ENCODE data around the gene CTNNAL1. TPM values are rescaled to one million over a fixed set of nuclear protein-coding genes. Genes with fewer than 3 reads are reported as not detected.

CTNNAL1 gene
- total RNA-seq, 1 experiment from 2014 or later, result 85.6 TPM

DNA sequence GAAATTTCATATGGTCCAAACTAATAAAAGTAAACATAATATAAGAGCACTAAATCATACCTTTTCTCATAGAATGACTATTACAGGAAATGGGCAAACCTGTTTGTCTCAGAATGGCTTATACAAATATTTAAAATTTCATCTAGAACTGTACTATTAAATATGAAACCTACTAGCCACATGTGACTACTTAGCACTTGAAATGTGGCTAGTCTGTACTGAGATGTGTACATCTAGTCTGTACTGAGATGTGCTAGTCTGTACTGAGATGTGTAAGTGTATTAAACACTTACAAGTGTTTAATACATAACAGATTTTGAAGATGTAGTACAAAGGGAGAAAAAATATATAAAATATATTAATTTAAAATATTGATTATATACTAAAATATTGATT, 56.7 kb downstream of the CTNNAL1 start:
- no peak for DNase-seq (ENCODE audit: unreplicated experiment)
- TF ChIP-seq, protein P1, sequence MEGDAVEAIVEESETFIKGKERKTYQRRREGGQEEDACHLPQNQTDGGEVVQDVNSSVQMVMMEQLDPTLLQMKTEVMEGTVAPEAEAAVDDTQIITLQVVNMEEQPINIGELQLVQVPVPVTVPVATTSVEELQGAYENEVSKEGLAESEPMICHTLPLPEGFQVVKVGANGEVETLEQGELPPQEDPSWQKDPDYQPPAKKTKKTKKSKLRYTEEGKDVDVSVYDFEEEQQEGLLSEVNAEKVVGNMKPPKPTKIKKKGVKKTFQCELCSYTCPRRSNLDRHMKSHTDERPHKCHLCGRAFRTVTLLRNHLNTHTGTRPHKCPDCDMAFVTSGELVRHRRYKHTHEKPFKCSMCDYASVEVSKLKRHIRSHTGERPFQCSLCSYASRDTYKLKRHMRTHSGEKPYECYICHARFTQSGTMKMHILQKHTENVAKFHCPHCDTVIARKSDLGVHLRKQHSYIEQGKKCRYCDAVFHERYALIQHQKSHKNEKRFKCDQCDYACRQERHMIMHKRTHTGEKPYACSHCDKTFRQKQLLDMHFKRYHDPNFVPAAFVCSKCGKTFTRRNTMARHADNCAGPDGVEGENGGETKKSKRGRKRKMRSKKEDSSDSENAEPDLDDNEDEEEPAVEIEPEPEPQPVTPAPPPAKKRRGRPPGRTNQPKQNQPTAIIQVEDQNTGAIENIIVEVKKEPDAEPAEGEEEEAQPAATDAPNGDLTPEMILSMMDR (IDR thresholded peaks at IDR 0.05; ENCODE audit: unreplicated experiment), result no peak
- no TSS peak for BruUV-seq (replicated peaks)

DNA sequence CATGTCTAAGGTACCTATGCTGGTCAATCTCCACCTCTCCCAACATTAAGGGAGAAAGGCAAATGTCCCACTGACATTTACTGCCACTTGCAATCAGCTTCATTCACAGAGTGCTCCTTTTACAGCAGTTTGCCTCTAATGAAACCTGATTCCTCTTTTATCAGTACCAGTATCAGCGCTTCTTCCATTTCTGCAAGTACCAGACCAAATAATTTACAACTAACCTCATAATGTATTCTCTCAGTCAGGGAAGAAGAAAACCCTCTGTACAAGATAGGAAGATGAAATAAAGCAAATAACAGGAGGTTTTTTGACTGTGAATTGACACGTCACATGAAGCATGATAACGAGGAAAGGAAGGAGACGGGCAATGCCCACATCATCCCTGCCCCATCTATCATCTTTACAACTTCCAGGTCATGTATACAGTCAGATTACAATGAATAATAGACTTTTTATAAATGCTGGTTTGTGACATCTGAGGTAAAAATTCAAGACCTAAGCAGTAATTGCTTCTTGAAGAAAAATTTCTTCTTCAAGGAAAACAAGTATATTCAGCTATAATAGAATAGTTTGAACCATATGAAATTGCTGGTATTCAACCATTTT, 57.2 kb downstream of the CTNNAL1 start:
- CTCF ChIA-PET, result interaction anchor here (0.7 kb wide), 1 partner anchor 22 kb away, joined by 3 read pairs; no protein-coding TSS in a partner anchor
- no peak for DNase-seq (ENCODE audit: unreplicated experiment)
- no peak overlapping the region for H3K27ac Mint-ChIP-seq (ENCODE audit: low read depth, unreplicated experiment)
- TF ChIP-seq, protein P1 (IDR thresholded peaks at IDR 0.05; ENCODE audit: unreplicated experiment), result no peak
- H3K27me3 Mint-ChIP-seq (ENCODE audit: insufficient read depth, unreplicated experiment), result no peaks in the 10 kb centered on the region
- peaks cover 16% of the 10 kb centered on the region for H3K36me3 Mint-ChIP-seq (ENCODE audit: insufficient read depth, unreplicated experiment)
- POLR2A ChIA-PET, result no interaction called here
- H3K4me3 Mint-ChIP-seq (ENCODE audit: unreplicated experiment), result no peak overlapping the region
- no peaks in the 10 kb centered on the region for H3K4me1 Mint-ChIP-seq (ENCODE audit: insufficient read depth, unreplicated experiment)
- H3K9me3 Mint-ChIP-seq (ENCODE audit: unreplicated experiment), result no peaks in the 10 kb centered on the region
- intact Hi-C loops (cut with micrococcal nuclease), result no loop called here
- BruUV-seq (replicated peaks), result no TSS peak

More for the DNA sequence above, 56.7 kb downstream of the CTNNAL1 start:
- intact Hi-C loops (cut with micrococcal nuclease), result no loop called here
- no peak overlapping the region for H3K27ac Mint-ChIP-seq (ENCODE audit: low read depth, unreplicated experiment)
- ChIA-PET CTCF (no interaction called here), POLR2A (no interaction called here)
- H3K27me3 Mint-ChIP-seq (ENCODE audit: insufficient read depth, unreplicated experiment), result no peaks in the 10 kb centered on the region
- peaks cover 12% of the 10 kb centered on the region for H3K36me3 Mint-ChIP-seq (ENCODE audit: insufficient read depth, unreplicated experiment)
- H3K4me1 Mint-ChIP-seq (ENCODE audit: insufficient read depth, unreplicated experiment), result no peaks in the 10 kb centered on the region
- no peak overlapping the region for H3K4me3 Mint-ChIP-seq (ENCODE audit: unreplicated experiment)
- H3K9me3 Mint-ChIP-seq (ENCODE audit: unreplicated experiment), result no peaks in the 10 kb centered on the region

DNA sequence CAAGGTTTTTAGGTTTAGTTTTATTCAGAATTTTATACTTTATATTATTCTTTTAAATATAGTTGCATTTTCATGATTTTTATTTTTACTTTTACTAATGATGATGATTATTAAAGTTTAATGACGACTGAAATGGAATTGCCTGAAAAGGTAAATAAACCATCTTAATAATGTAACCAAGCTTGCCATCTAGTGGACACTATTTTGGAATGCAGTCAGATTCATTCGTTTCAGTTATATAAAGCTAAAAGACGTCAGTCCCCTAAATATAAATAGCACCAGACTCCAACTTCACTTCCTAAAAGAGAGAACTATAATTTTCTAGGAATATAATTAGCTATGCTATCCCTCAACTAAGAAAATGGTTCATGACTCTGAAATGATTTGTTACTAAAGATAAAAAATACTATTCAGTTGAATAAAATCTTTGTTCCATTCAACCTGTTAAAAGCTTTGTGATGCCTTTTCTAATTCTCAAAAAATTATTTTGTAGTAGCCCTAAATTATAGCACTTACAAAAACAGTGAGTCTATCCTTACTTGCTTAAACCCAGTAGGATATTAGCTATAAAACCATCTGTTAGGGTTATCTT, 59.2 kb downstream of the CTNNAL1 start:
- TF ChIP-seq, protein P1 (IDR thresholded peaks at IDR 0.05; ENCODE audit: unreplicated experiment), result peak; percentile 52
- intact Hi-C loops (cut with micrococcal nuclease), result loop anchor here (1.0 kb wide), 1 partner anchor 104 kb away; no protein-coding TSS in a partner anchor
- CTCF ChIA-PET, result interaction anchor here (0.6 to 2.8 kb wide), 25 partner anchors 9 to 1416 kb away, joined by 3 to 18 read pairs (median 5); partner anchors contain the start of genes ABITRAM and ELP1
- POLR2A ChIA-PET, result interaction anchor here (0.6 to 1.3 kb wide), 3 partner anchors 13 to 364 kb away, joined by 3 read pairs; no protein-coding TSS in a partner anchor
- peaks cover 22% of the 10 kb centered on the region for H3K36me3 Mint-ChIP-seq (ENCODE audit: insufficient read depth, unreplicated experiment)
- no peaks in the 10 kb centered on the region for H3K27me3 Mint-ChIP-seq (ENCODE audit: insufficient read depth, unreplicated experiment)
- no peak overlapping the region for H3K4me3 Mint-ChIP-seq (ENCODE audit: unreplicated experiment)
- no peaks in the 10 kb centered on the region for H3K9me3 Mint-ChIP-seq (ENCODE audit: unreplicated experiment)
- DNase-seq (ENCODE audit: unreplicated experiment), result peak; percentile 56
- no peak overlapping the region for H3K27ac Mint-ChIP-seq (ENCODE audit: low read depth, unreplicated experiment)
- no peaks in the 10 kb centered on the region for H3K4me1 Mint-ChIP-seq (ENCODE audit: insufficient read depth, unreplicated experiment)
- BruUV-seq (replicated peaks), result no TSS peak

DNA sequence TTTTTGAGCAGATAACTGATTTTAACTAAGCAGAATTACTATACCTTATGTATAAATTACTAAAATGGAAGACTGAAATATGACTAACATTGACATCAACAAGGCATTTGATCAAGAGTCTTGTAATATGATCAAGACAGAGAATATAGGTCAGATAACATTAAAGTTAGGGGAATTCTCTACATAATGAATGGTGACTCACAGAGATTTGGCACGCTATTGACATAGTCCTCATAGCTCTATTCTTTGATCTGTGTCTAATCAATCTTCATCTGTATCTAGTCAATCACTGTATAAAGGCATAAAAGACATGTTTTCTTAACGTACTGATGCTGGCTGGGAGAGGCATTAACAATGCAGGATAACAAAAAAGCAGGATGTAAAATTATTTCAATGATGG, 61.7 kb downstream of the CTNNAL1 start:
- TF ChIP-seq, protein P1 (IDR thresholded peaks at IDR 0.05; ENCODE audit: unreplicated experiment), result no peak
- Mint-ChIP-seq H3K27me3 (ENCODE audit: insufficient read depth, unreplicated experiment) (no peaks in the 10 kb centered on the region), H3K4me1 (ENCODE audit: insufficient read depth, unreplicated experiment) (no peaks in the 10 kb centered on the region), H3K4me3 (ENCODE audit: unreplicated experiment) (no peak overlapping the region), H3K9me3 (ENCODE audit: unreplicated experiment) (no peaks in the 10 kb centered on the region), H3K27ac (ENCODE audit: low read depth, unreplicated experiment) (no peak overlapping the region), H3K36me3 (ENCODE audit: insufficient read depth, unreplicated experiment) (peaks cover 22% of the 10 kb centered on the region)
- POLR2A ChIA-PET, result interaction anchor here (1.6 kb wide), 1 partner anchor 12 kb away, joined by 5 read pairs; no protein-coding TSS in a partner anchor
- no peak for DNase-seq (ENCODE audit: unreplicated experiment)
- CTCF ChIA-PET, result interaction anchor here (0.6 to 1.3 kb wide), 6 partner anchors 10 to 519 kb away, joined by 3 to 6 read pairs (median 4); partner anchors contain the start of gene ABITRAM
- intact Hi-C loops (cut with micrococcal nuclease), result no loop called here
- BruUV-seq (replicated peaks), result no TSS peak
